ENCODE measurements around the gene HSD17B8.

HSD17B8 gene

DNA sequence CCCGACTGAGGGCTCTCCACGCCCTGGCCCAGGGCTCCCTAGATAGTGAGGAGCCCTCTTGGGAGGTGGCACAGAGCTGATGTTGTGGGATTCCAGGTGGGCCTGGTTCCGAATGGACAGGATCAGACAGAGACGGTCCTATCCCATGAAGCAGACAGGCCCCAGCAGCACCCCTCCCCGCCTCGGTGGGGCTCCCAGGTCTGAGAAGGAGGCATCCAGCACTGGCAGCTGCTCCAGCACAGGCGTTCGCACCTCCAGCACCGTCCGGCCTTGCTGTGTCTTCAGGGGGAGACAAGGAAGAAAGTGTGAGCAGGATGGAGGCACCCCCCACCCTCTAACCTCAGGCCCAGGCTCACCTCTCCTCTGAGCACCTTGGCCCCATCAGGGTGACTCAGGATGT, 40.9 kb upstream of the HSD17B8 start:
- no peak overlapping the region for H3K4me3 ChIP-seq (ENCODE audit: low read depth, low read length, poor library complexity, severe bottlenecking)
- H3F3A ChIP-seq (ENCODE audit: insufficient read depth, low read length): no peaks in the 10 kb centered on the region
- H3K4me2 ChIP-seq (ENCODE audit: low read length): no peak overlapping the region
- no peaks in the 10 kb centered on the region for H4K20me1 ChIP-seq (ENCODE audit: insufficient read depth, low read length)
- H3K27me3 ChIP-seq (ENCODE audit: insufficient read depth, low read length): no peaks in the 10 kb centered on the region
- H3K36me3 ChIP-seq (ENCODE audit: insufficient read depth, low read length): no peaks in the 10 kb centered on the region
- peaks cover 6% of the 10 kb centered on the region for H3K4me1 ChIP-seq (ENCODE audit: insufficient read depth, low read length, severe bottlenecking)
- H3K79me2 ChIP-seq (ENCODE audit: insufficient read depth, low read length): no peaks in the 10 kb centered on the region
- H3K9me3 ChIP-seq (ENCODE audit: low read length): no peaks in the 10 kb centered on the region
- TF ChIP-seq EZH2 (IDR thresholded peaks at IDR 0.05; ENCODE audit: borderline replicate concordance, low read length): no peak
- TF ChIP-seq, protein P1, sequence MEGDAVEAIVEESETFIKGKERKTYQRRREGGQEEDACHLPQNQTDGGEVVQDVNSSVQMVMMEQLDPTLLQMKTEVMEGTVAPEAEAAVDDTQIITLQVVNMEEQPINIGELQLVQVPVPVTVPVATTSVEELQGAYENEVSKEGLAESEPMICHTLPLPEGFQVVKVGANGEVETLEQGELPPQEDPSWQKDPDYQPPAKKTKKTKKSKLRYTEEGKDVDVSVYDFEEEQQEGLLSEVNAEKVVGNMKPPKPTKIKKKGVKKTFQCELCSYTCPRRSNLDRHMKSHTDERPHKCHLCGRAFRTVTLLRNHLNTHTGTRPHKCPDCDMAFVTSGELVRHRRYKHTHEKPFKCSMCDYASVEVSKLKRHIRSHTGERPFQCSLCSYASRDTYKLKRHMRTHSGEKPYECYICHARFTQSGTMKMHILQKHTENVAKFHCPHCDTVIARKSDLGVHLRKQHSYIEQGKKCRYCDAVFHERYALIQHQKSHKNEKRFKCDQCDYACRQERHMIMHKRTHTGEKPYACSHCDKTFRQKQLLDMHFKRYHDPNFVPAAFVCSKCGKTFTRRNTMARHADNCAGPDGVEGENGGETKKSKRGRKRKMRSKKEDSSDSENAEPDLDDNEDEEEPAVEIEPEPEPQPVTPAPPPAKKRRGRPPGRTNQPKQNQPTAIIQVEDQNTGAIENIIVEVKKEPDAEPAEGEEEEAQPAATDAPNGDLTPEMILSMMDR (IDR thresholded peaks at IDR 0.05; ENCODE audit: low read length): no peak
- no peak overlapping the region for H2AFZ ChIP-seq (ENCODE audit: low read length)
- no peaks in the 10 kb centered on the region for H3K9me2 ChIP-seq (ENCODE audit: low read depth, low read length)
- H3K27ac ChIP-seq (ENCODE audit: low read depth, low read length, poor library complexity, severe bottlenecking): no peak overlapping the region
- H3K9ac ChIP-seq (ENCODE audit: low read length): no peak overlapping the region

DNA sequence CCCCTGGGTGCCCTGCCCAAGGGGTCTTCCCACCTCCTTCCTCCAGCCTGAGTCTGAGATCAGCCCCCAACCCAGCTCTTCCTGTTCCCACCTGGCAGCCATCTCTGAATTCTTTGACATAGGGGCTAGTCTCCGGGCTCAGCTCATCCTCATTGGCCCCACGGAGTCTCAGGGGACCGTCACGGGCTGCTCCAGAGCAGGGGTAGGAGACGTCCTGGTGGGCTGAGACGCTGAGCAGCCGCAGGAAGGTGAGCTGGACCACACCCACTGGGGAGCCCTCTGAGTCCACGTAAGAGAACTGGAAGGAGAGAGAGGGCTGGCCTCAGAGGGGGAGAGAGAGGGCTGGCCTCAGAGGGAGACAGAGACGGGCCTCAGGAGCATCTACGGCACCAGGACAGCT, 40.3 kb upstream of the HSD17B8 start:
- Histone ChIP-seq H4K20me1 (ENCODE audit: insufficient read depth, low read length) (no peaks in the 10 kb centered on the region), H3K79me2 (ENCODE audit: insufficient read depth, low read length) (no peaks in the 10 kb centered on the region), H3K9me2 (ENCODE audit: low read depth, low read length) (no peaks in the 10 kb centered on the region), H3K27ac (ENCODE audit: low read depth, low read length, poor library complexity, severe bottlenecking) (no peak overlapping the region), H3K4me3 (ENCODE audit: low read depth, low read length, poor library complexity, severe bottlenecking) (no peak overlapping the region), H3K9me3 (ENCODE audit: low read length) (no peaks in the 10 kb centered on the region), H2AFZ (ENCODE audit: low read length) (no peak overlapping the region), H3K27me3 (ENCODE audit: insufficient read depth, low read length) (no peaks in the 10 kb centered on the region), H3K4me1 (ENCODE audit: insufficient read depth, low read length, severe bottlenecking) (peaks cover 6% of the 10 kb centered on the region), H3K4me2 (ENCODE audit: low read length) (no peak overlapping the region), H3F3A (ENCODE audit: insufficient read depth, low read length) (no peaks in the 10 kb centered on the region), H3K36me3 (ENCODE audit: insufficient read depth, low read length) (no peaks in the 10 kb centered on the region), H3K9ac (ENCODE audit: low read length) (no peak overlapping the region)
- TF ChIP-seq, protein P1 (IDR thresholded peaks at IDR 0.05; ENCODE audit: low read length): no peak
- TF ChIP-seq EZH2 (IDR thresholded peaks at IDR 0.05; ENCODE audit: borderline replicate concordance, low read length): no peak

DNA sequence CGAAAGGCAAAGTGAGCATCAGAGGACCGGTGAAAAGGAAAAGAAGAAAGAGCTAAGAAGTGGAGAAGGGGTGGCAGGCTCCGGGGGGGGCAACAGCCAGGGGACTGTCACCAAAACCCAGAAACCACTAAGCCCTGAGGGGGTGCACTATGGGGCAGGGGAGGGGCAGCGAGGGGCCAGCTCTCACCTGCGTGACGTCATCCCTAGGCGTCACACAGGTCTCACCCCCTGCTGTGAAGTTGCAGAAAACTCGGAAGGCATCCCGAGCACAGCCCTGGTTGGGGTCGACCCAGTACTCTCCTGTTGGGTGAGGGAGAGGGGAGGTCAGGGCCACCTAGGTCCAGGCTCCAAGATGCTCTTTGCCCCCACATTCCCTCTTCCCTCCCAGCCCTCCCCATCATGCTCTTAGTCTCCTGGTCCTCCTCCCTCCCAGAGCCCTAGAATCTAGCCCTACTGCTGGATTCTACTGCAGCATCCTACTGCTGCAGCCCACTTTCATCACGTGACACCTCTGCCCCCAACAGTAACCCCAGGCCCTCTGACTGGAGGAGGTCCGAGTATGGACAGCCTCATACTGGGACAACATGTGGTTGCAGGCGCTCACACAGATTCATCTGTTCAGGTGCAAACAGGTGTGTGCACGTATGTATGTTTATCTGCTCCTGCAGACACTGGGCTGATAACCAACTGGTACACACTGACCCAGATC, 39.6 kb upstream of the HSD17B8 start:
- Histone ChIP-seq H3K4me2 (ENCODE audit: low read length) (no peak overlapping the region), H2AFZ (ENCODE audit: low read length) (no peak overlapping the region), H3K9ac (ENCODE audit: low read length) (no peak overlapping the region), H3K4me1 (ENCODE audit: insufficient read depth, low read length, severe bottlenecking) (peaks cover 6% of the 10 kb centered on the region), H3F3A (ENCODE audit: insufficient read depth, low read length) (no peaks in the 10 kb centered on the region), H3K79me2 (ENCODE audit: insufficient read depth, low read length) (no peaks in the 10 kb centered on the region), H3K27me3 (ENCODE audit: insufficient read depth, low read length) (no peaks in the 10 kb centered on the region), H3K9me2 (ENCODE audit: low read depth, low read length) (no peaks in the 10 kb centered on the region), H3K9me3 (ENCODE audit: low read length) (no peaks in the 10 kb centered on the region), H3K27ac (ENCODE audit: low read depth, low read length, poor library complexity, severe bottlenecking) (no peak overlapping the region), H3K4me3 (ENCODE audit: low read depth, low read length, poor library complexity, severe bottlenecking) (no peak overlapping the region), H4K20me1 (ENCODE audit: insufficient read depth, low read length) (no peaks in the 10 kb centered on the region), H3K36me3 (ENCODE audit: insufficient read depth, low read length) (no peaks in the 10 kb centered on the region)
- TF ChIP-seq, protein P1 (IDR thresholded peaks at IDR 0.05; ENCODE audit: low read length): no peak
- no peak for TF ChIP-seq EZH2 (IDR thresholded peaks at IDR 0.05; ENCODE audit: borderline replicate concordance, low read length)

Data from OCI-LY1 (cell line).